ENCODE results near the gene MGAT4A.

DNA sequence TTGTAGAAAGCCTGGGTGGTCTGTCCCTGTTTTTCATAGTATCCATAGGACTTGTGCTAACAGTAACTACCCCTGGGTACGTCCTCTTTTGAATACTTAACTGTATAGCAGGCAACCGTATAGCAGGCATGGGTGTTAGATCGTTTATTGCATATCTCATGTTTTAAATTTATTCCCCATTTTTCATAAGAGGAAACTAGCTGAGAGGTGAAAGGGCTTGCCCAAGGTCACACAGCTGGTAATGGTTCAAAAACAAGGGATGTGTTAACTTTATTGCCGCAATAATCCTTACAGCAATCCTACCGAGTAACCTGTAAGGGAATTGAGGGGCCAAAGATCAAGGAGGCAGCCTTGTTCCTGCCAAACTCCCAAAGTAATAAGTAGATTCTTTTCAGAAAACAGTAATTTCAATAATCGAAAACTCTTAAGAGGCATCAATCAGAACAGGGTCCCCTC lies 990 bp upstream of the MGAT4A start:
- TF ChIP-seq, protein P1, sequence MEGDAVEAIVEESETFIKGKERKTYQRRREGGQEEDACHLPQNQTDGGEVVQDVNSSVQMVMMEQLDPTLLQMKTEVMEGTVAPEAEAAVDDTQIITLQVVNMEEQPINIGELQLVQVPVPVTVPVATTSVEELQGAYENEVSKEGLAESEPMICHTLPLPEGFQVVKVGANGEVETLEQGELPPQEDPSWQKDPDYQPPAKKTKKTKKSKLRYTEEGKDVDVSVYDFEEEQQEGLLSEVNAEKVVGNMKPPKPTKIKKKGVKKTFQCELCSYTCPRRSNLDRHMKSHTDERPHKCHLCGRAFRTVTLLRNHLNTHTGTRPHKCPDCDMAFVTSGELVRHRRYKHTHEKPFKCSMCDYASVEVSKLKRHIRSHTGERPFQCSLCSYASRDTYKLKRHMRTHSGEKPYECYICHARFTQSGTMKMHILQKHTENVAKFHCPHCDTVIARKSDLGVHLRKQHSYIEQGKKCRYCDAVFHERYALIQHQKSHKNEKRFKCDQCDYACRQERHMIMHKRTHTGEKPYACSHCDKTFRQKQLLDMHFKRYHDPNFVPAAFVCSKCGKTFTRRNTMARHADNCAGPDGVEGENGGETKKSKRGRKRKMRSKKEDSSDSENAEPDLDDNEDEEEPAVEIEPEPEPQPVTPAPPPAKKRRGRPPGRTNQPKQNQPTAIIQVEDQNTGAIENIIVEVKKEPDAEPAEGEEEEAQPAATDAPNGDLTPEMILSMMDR (IDR thresholded peaks at IDR 0.05) = no peak
- no peak for TF ChIP-seq POLR2A (IDR thresholded peaks at IDR 0.05)
